Activated T-helper 1 cell treated with anti-CD3 and anti-CD28 coated beads, Interleukin-2, amount 50 U/mL, for 16 hours (primary cell): ENCODE results near the gene PRDM10.

ENCODE experiments used
- DNase-seq, 2 donors: peaks; one replicate each; pipeline ENCODE4 v3.0.0-alpha.2; 2020; ENCODE audit warnings: low read depth in 1 of 2, low spot score in 1 of 2

Gene PRDM10

GRCh38 chr11:129948926-129949466 lies 53.6 kb downstream of the PRDM10 start:
- no peak for DNase-seq

GRCh38 chr11:129947474-129947873 lies 55.2 kb downstream of the PRDM10 start:
- DNase-seq: no peak

- DNase-seq: no peak
Observed at GRCh38 chr11:129946965-129947364, 55.7 kb downstream of the PRDM10 start.

- DNase-seq: no peak
Observed at GRCh38 chr11:129946256-129946655, 56.4 kb downstream of the PRDM10 start.

- no peak for DNase-seq
Observed at GRCh38 chr11:129945373-129945772, 57.3 kb downstream of the PRDM10 start.

GRCh38 chr11:129944696-129945095 lies 57.9 kb downstream of the PRDM10 start:
- DNase-seq: no peak

GRCh38 chr11:129943036-129943435 lies 59.6 kb downstream of the PRDM10 start:
- DNase-seq: no peak

- DNase-seq: no peak
Observed at GRCh38 chr11:129939510-129939909, 63.1 kb downstream of the PRDM10 start.

- DNase-seq: no peak
Observed at GRCh38 chr11:129938764-129939163, 63.9 kb downstream of the PRDM10 start.

GRCh38 chr11:129937592-129938238 lies 64.9 kb downstream of the PRDM10 start:
- no peak for DNase-seq

- DNase-seq: no peak
Observed at GRCh38 chr11:129935723-129936122, 66.9 kb downstream of the PRDM10 start.

- no peak for DNase-seq
Observed at GRCh38 chr11:129933891-129934290, 68.7 kb downstream of the PRDM10 start.

GRCh38 chr11:129933262-129933661 lies 69.4 kb downstream of the PRDM10 start:
- no peak for DNase-seq

GRCh38 chr11:129932381-129933067 lies 70.1 kb downstream of the PRDM10 start:
- DNase-seq: no peak

GRCh38 chr11:129930743-129931142 lies 71.9 kb downstream of the PRDM10 start:
- DNase-seq: no peak

- DNase-seq: no peak
Observed at GRCh38 chr11:129930296-129930695, 72.3 kb downstream of the PRDM10 start.

GRCh38 chr11:129929721-129930120 lies 72.9 kb downstream of the PRDM10 start:
- no peak for DNase-seq

GRCh38 chr11:129928923-129929692 lies 73.5 kb downstream of the PRDM10 start:
- DNase-seq: no peak

- DNase-seq: no peak
Observed at GRCh38 chr11:129922674-129923073, 80.0 kb downstream of the PRDM10 start.

- DNase-seq: no peak
Observed at GRCh38 chr11:129918361-129918760, 84.3 kb downstream of the PRDM10 start.

- no peak for DNase-seq
Observed at GRCh38 chr11:129917231-129917630, 85.4 kb downstream of the PRDM10 start.

- DNase-seq: no peak
Observed at GRCh38 chr11:129911298-129911697, 91.3 kb downstream of the PRDM10 start.
